SK-N-SH (cell line): ENCODE measurements around the gene ADIG. TPM values are rescaled to one million over a fixed set of nuclear protein-coding genes. Genes with fewer than 3 reads are reported as not detected.

Source experiments
- CTCF ChIA-PET: fragments of 300-600, 350-600 bp; formaldehyde crosslinking; extraction: SDS; loops from one replicate; lab custom pipeline; 2021; lab: Yijun Ruan, JAX
- POLR2A ChIA-PET: fragments of 350-600 bp; sonication (Branson Sonifier 250); formaldehyde crosslinking; extraction: SDS; loops from one replicate; lab custom pipeline; 2020; ENCODE audit warnings: antibody characterized with exemption, inconsistent platforms; lab: Yijun Ruan, JAX
- DNase-seq: peaks from one replicate; pipeline ENCODE4 v3.0.0; 2012
- H2AFZ ChIP-seq: fragments of 200-600 bp; sonication (generic); 2 replicates; pipeline ENCODE4 v1.8.1; 2016; ENCODE audit warnings: antibody characterized with exemption, mild to moderate bottlenecking, low read depth
- H3F3A ChIP-seq: fragments of 200-600 bp; sonication (generic); replicated peaks from 2 replicates; pipeline ENCODE3; 2016; ENCODE audit warnings: antibody characterized with exemption, mild to moderate bottlenecking; ENCODE audit not compliant: insufficient read depth
- H3K27ac ChIP-seq, 2 experiments: fragments of 200-500 bp in 1 of 2; fragments of 200-600 bp in 1 of 2; sonication (Bioruptor generic) in 1 of 2; sonication (generic), shearing (Covaris generic) in 1 of 2; 2 replicates each; pipeline versions ENCODE4 v1.5.1 to v1.6.1; 2014 to 2016; ENCODE audit warnings: low read depth in 2 of 2, inconsistent platforms in 1 of 2, low read length in 1 of 2, mild to moderate bottlenecking in 1 of 2, mixed read lengths in 1 of 2
- H3K27me3 ChIP-seq: fragments of 200-600 bp; sonication (generic), shearing (Covaris generic); 2 replicates; pipeline ENCODE4 v1.6.1; 2016; ENCODE audit warnings: mixed run types; ENCODE audit not compliant: insufficient read depth
- H3K36me3 ChIP-seq, 2 experiments: fragments of 200-500 bp in 1 of 2; fragments of 200-600 bp in 1 of 2; sonication (Bioruptor generic) in 1 of 2; sonication (generic) in 1 of 2; replicated peaks in 1 of 2; 2 replicates each; pipeline versions ENCODE3 to v1.5.1; 2014 to 2016; ENCODE audit warnings: low read length in 1 of 2, mild to moderate bottlenecking in 1 of 2; ENCODE audit not compliant: insufficient read depth in 2 of 2, control insufficient read depth in 1 of 2
- H3K4me1 ChIP-seq, 2 experiments: fragments of 200-500 bp in 1 of 2; fragments of 200-600 bp in 1 of 2; sonication (Bioruptor generic) in 1 of 2; sonication (generic), shearing (Covaris generic) in 1 of 2; 2 replicates each; pipeline versions ENCODE4 v1.5.1 to v1.6.1; 2014 to 2016; ENCODE audit warnings: low read depth in 1 of 2, low read length in 1 of 2, mixed run types in 1 of 2; ENCODE audit not compliant: insufficient read depth in 2 of 2, control insufficient read depth in 1 of 2
- H3K4me2 ChIP-seq: fragments of 200-600 bp; sonication (generic), shearing (Covaris generic); 2 replicates; pipeline ENCODE4 v1.6.1; 2017; ENCODE audit warnings: mixed run types
- H3K4me3 ChIP-seq, 2 experiments: fragments of 200-500 bp in 1 of 2; fragments of 200-600 bp in 1 of 2; sonication (Bioruptor generic) in 1 of 2; sonication (generic), shearing (Covaris generic) in 1 of 2; 2 replicates each; pipeline versions ENCODE4 v1.5.1 to v1.8.1; 2014 to 2016; ENCODE audit warnings: low read depth in 2 of 2, inconsistent platforms in 1 of 2, low read length in 1 of 2, mild to moderate bottlenecking in 1 of 2, mixed read lengths in 1 of 2, moderate library complexity in 1 of 2
- H3K79me2 ChIP-seq: fragments of 200-600 bp; sonication (generic); 2 replicates; pipeline ENCODE4 v1.8.1; 2017; ENCODE audit warnings: mild to moderate bottlenecking; ENCODE audit not compliant: insufficient read depth
- H3K9ac ChIP-seq: fragments of 200-600 bp; sonication (generic); 2 replicates; pipeline ENCODE4 v1.6.1; 2017; ENCODE audit warnings: mixed run types
- H3K9me2 ChIP-seq: fragments of 200-600 bp; sonication (generic); 2 replicates; pipeline ENCODE4 v1.6.1; 2017; ENCODE audit warnings: mixed run types
- H3K9me3 ChIP-seq: fragments of 200-600 bp; sonication (generic); 2 replicates; pipeline ENCODE4 v1.6.1; 2017; ENCODE audit warnings: mixed run types, mild to moderate bottlenecking, moderate library complexity
- H4K20me1 ChIP-seq: fragments of 200-600 bp; sonication (generic); 2 replicates; pipeline ENCODE4 v1.6.1; 2017; ENCODE audit warnings: mild to moderate bottlenecking, mixed run types; ENCODE audit not compliant: insufficient read depth
- CHD2 ChIP-seq: fragments of 150-350 bp; IDR thresholded peaks from 2 replicates; pipeline ENCODE4 v1.6.1; 2018; ENCODE audit warnings: low read length; ENCODE audit not compliant: partially characterized antibody
- ELF1 ChIP-seq: IDR thresholded peaks from 2 replicates; pipeline ENCODE4 v1.4.0; 2012
- EP300 ChIP-seq, 2 experiments: IDR thresholded peaks; 2 replicates each; pipeline versions ENCODE4 v1.4.0 to v1.6.1; 2012; ENCODE audit warnings: borderline replicate concordance in 1 of 2, low read depth in 1 of 2, low read length in 1 of 2
- EZH2phosphoT487 ChIP-seq: fragments of 200-600 bp; sonication (generic); IDR thresholded peaks from 2 replicates; pipeline ENCODE4 v1.6.1; 2017; ENCODE audit warnings: low read depth, mixed run types, mild to moderate bottlenecking, antibody characterized with exemption, moderate library complexity, borderline replicate concordance
- FOSL2 ChIP-seq: IDR thresholded peaks from 2 replicates; pipeline ENCODE4 v1.4.0; 2012; ENCODE audit warnings: low read depth, mild to moderate bottlenecking, moderate library complexity, borderline replicate concordance
- FOXJ3 ChIP-seq: sonication (generic); formaldehyde crosslinking; IDR thresholded peaks from 2 replicates; pipeline ENCODE4 v1.5.1; 2020; ENCODE audit warnings: mild to moderate bottlenecking, missing genetic modification reagents
- FOXM1 ChIP-seq: IDR thresholded peaks from 2 replicates; pipeline ENCODE4 v1.4.0; 2012; ENCODE audit warnings: low read depth, mild to moderate bottlenecking
- IRF3 ChIP-seq: fragments of 150-350 bp; IDR thresholded peaks from 2 replicates; pipeline ENCODE4 v1.6.1; 2016; ENCODE audit warnings: mild to moderate bottlenecking, low read depth, low read length
- JUND ChIP-seq: IDR thresholded peaks from 2 replicates; pipeline ENCODE4 v1.4.0; 2012
- MEF2A ChIP-seq: IDR thresholded peaks from 2 replicates; pipeline ENCODE4 v1.4.0; 2012; ENCODE audit warnings: low read depth, borderline replicate concordance
- MXI1 ChIP-seq: IDR thresholded peaks from 2 replicates; pipeline ENCODE4 v1.6.1; 2012; ENCODE audit warnings: mild to moderate bottlenecking, low read depth, low read length, improper control_type of control experiment
- NFIC ChIP-seq: IDR thresholded peaks from 2 replicates; pipeline ENCODE4 v1.4.0; 2012; ENCODE audit warnings: borderline replicate concordance
- POLR2AphosphoS5 ChIP-seq: IDR thresholded peaks from 2 replicates; pipeline ENCODE4 v1.6.1; 2012; ENCODE audit warnings: low read depth, low read length
- RAD21 ChIP-seq: IDR thresholded peaks from 2 replicates; pipeline ENCODE4 v1.6.1; 2012; ENCODE audit warnings: mild to moderate bottlenecking, low read length
- RCOR1 ChIP-seq: fragments of 150-350 bp; IDR thresholded peaks from 2 replicates; pipeline ENCODE4 v1.6.1; 2017; ENCODE audit warnings: antibody characterized with exemption, low read length
- RXRA ChIP-seq: IDR thresholded peaks from 2 replicates; pipeline ENCODE4 v1.4.0; 2012; ENCODE audit warnings: low read depth, mild to moderate bottlenecking, borderline replicate concordance
- SIN3A ChIP-seq: IDR thresholded peaks from 2 replicates; pipeline ENCODE4 v1.6.1; 2012; ENCODE audit warnings: low read depth, mild to moderate bottlenecking, low read length, moderate library complexity, borderline replicate concordance
- USF1 ChIP-seq: IDR thresholded peaks from 2 replicates; pipeline ENCODE4 v1.4.0; 2012; ENCODE audit warnings: low read depth, borderline replicate concordance
- YY1 ChIP-seq: IDR thresholded peaks from 2 replicates; pipeline ENCODE4 v1.4.0; 2012; ENCODE audit warnings: low read depth, mild to moderate bottlenecking
- ZBTB33 ChIP-seq: IDR thresholded peaks from 2 replicates; pipeline ENCODE4 v1.4.0; 2012; ENCODE audit warnings: low read depth, borderline replicate concordance
- WGBS: methylation state at CpG from one replicate; pipeline ENCODE4 v1.1.6; 2017; ENCODE audit warnings: low lambda C conversion rate; 5-methylcytosine and 5-hydroxymethylcytosine counted together
- polyA plus RNA-seq, 3 experiments: library from polyadenylated mRNA; depleted of rRNA; stranded (reverse); fragments of >200 nt; gene quantifications; 2 replicates each; pipeline ENCODE4 v1.2.3, GENCODE V29; 2012

Gene ADIG
- polyA plus RNA-seq, 1 of the 3 experiments (the other 2 are of a cell fraction) = not detected

GRCh38 chr20:38581830-38582358, 897 bp downstream of the ADIG start:
- TF ChIP-seq ELF1 (no peak), EZH2phosphoT487 (no peak)
- no peak for DNase-seq
- Histone ChIP-seq H3K27me3 (no peaks in the 10 kb centered on the region), H2AFZ (no peak overlapping the region), H3K4me3 (no peak overlapping the region), H3K27ac (no peak overlapping the region), H3K9me2 (no peaks in the 10 kb centered on the region), H4K20me1 (no peaks in the 10 kb centered on the region), H3K36me3 (peaks cover 0 to 9% of the 10 kb centered on the region in 2 experiments), H3K9me3 (no peaks in the 10 kb centered on the region), H3K4me1 (peaks cover 0 to 34% of the 10 kb centered on the region in 2 experiments; a peak in 1 of 4 replicates), H3K9ac (no peak overlapping the region), H3K79me2 (no peaks in the 10 kb centered on the region), H3K4me2 (no peak overlapping the region), H3F3A (no peaks in the 10 kb centered on the region)
- ChIA-PET POLR2A (interaction anchor here (1.0 kb wide), 1 partner anchor 12 kb away, joined by 3 read pairs; no protein-coding TSS in a partner anchor), CTCF (no interaction called here)
- 56% methylated on average over 3 of the region's 4 CpGs for WGBS

GRCh38 chr20:38583306-38583705, 2.3 kb downstream of the ADIG start:
- no peak for TF ChIP-seq MXI1
- no peak for TF ChIP-seq RAD21
- TF ChIP-seq CHD2 = no peak
- TF ChIP-seq EZH2phosphoT487 = no peak
- no peak for TF ChIP-seq POLR2AphosphoS5
- no peak for TF ChIP-seq SIN3A
- TF ChIP-seq MEF2A = no peak
- no peak for TF ChIP-seq YY1
- TF ChIP-seq ZBTB33 = no peak
- TF ChIP-seq NFIC = no peak
- no peak for TF ChIP-seq IRF3
- TF ChIP-seq FOXJ3 (CRISPR knock-in tag) = no peak
- TF ChIP-seq FOSL2 = no peak
- no peak for TF ChIP-seq JUND
- TF ChIP-seq FOXM1 = no peak
- no peak for TF ChIP-seq RXRA
- no peak for TF ChIP-seq USF1
- no peak for TF ChIP-seq EP300 (IDR thresholded peaks at IDR 0.05; ENCODE audit: borderline replicate concordance in 1 of 2, low read depth in 1 of 2, low read length in 1 of 2)
- TF ChIP-seq RCOR1 = no peak
- TF ChIP-seq, all 33 proteins: peak for 0
- H4K20me1 ChIP-seq = no peaks in the 10 kb centered on the region
- 40% methylated on average over 2 of the region's 4 CpGs for WGBS
- H3F3A ChIP-seq = no peaks in the 10 kb centered on the region
- H3K4me2 ChIP-seq = no peak overlapping the region
- ChIA-PET CTCF (no interaction called here), POLR2A (no interaction called here)
- H3K36me3 ChIP-seq = peaks cover 0 to 2% of the 10 kb centered on the region in 2 experiments
- no peak overlapping the region for H3K4me3 ChIP-seq
- no peak overlapping the region for H3K27ac ChIP-seq
- H3K4me1 ChIP-seq = peaks cover 0 to 34% of the 10 kb centered on the region in 2 experiments; a peak in 1 of 4 replicates
- H3K79me2 ChIP-seq = no peaks in the 10 kb centered on the region
- H3K9me2 ChIP-seq = no peaks in the 10 kb centered on the region
- H3K9ac ChIP-seq = no peak overlapping the region
- H3K9me3 ChIP-seq = no peaks in the 10 kb centered on the region
- H3K27me3 ChIP-seq = no peaks in the 10 kb centered on the region
- H2AFZ ChIP-seq = no peak overlapping the region
- DNase-seq = no peak
